BJ (cell line): ENCODE data around the gene NEIL3. TPM values are rescaled to one million over a fixed set of nuclear protein-coding genes. Genes with fewer than 3 reads are reported as not detected.

Source experiments
- CTCF ChIA-PET: fragments of 350-600 bp; formaldehyde crosslinking; extraction: SDS; loops from one replicate; lab custom pipeline; 2021; ENCODE audit warnings: antibody characterized with exemption, inconsistent platforms; lab: Yijun Ruan, JAX
- POLR2A ChIA-PET: fragments of 300-600 bp; sonication (Branson Sonifier 250); formaldehyde crosslinking; extraction: SDS; loops from one replicate; lab custom pipeline; 2021; ENCODE audit warnings: antibody characterized with exemption; lab: Charles Lee
- DNase-seq: peaks from one replicate; pipeline ENCODE4 v3.0.0-alpha.2; 2011; ENCODE audit warnings: low read depth
- H3K27me3 ChIP-seq: 2 replicates; pipeline ENCODE4 v1.6.0; 2011; ENCODE audit warnings: low read length; ENCODE audit not compliant: control insufficient read depth, insufficient read depth
- H3K36me3 ChIP-seq: 2 replicates; pipeline ENCODE4 v1.5.1; 2011; ENCODE audit warnings: low read length; ENCODE audit not compliant: control insufficient read depth, insufficient read depth
- H3K4me3 ChIP-seq: 2 replicates; pipeline ENCODE4 v1.5.1; 2011; ENCODE audit warnings: low read depth, mild to moderate bottlenecking, control low read depth, low read length
- polyA plus RNA-seq: library from polyadenylated mRNA; depleted of rRNA; stranded (reverse); fragments of >200 nt; gene quantifications from 2 replicates; pipeline ENCODE4 v1.2.3, GENCODE V29; 2011; rRNA removed
- TF ChIP-seq, protein P1 (sequence below): IDR thresholded peaks from 2 replicates; pipeline ENCODE4 v1.5.1; 2011; ENCODE audit warnings: low read depth, mild to moderate bottlenecking, control low read depth, inconsistent platforms, low read length, moderate library complexity; ENCODE audit not compliant: insufficient read depth

Gene NEIL3
- polyA plus RNA-seq, 1 experiment: 3.6 TPM

DNA sequence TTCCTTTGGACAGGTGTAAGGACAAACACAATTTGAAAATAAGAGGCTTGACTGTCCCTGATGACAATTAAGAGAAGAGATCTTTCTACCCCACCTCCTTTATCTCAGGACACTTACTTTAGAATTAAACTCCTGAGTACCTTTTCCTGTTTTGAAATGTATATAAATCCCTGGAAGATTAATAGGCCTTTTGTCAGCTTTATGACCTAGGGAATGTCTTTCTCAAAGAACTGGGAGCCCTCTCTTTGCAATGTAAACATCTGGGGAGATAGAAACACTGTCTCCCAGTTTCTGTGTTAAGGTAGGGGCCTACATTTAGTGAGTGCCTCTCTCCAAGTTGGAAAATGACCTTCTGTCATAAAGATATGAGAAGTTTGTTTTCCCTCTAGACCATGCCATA, 100.9 kb downstream of the NEIL3 start:
- TF ChIP-seq, protein P1, sequence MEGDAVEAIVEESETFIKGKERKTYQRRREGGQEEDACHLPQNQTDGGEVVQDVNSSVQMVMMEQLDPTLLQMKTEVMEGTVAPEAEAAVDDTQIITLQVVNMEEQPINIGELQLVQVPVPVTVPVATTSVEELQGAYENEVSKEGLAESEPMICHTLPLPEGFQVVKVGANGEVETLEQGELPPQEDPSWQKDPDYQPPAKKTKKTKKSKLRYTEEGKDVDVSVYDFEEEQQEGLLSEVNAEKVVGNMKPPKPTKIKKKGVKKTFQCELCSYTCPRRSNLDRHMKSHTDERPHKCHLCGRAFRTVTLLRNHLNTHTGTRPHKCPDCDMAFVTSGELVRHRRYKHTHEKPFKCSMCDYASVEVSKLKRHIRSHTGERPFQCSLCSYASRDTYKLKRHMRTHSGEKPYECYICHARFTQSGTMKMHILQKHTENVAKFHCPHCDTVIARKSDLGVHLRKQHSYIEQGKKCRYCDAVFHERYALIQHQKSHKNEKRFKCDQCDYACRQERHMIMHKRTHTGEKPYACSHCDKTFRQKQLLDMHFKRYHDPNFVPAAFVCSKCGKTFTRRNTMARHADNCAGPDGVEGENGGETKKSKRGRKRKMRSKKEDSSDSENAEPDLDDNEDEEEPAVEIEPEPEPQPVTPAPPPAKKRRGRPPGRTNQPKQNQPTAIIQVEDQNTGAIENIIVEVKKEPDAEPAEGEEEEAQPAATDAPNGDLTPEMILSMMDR: no peak
- ChIA-PET POLR2A (no interaction called here), CTCF (no interaction called here)
- no peaks in the 10 kb centered on the region for H3K27me3 ChIP-seq
- H3K4me3 ChIP-seq: no peak overlapping the region
- no peak for DNase-seq
- no peaks in the 10 kb centered on the region for H3K36me3 ChIP-seq

DNA sequence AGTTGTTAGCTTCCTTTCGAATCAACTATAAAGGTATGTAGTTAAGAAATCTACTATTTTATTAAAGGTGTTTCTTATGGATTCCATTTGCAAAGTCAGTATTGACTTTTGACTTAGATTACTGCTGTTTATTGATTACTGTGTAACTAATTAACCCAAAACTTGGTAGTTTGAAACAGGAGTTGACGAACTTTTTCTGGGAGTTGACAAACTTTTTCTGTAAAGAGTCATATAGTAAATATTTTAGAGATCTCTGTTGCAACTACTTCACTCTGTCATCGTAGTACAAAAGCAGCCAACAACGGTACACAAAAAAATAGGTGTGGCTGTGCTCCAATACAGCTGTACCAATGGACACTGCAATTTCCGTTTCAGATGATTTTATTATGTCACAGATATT, 102.3 kb downstream of the NEIL3 start:
- DNase-seq: no peak
- TF ChIP-seq, protein P1: no peak
- ChIA-PET CTCF (interaction anchor here (1.2 kb wide), 1 partner anchor 1035 kb away, joined by 3 read pairs; no protein-coding TSS in a partner anchor), POLR2A (no interaction called here)
- Histone ChIP-seq H3K36me3 (no peaks in the 10 kb centered on the region), H3K27me3 (no peaks in the 10 kb centered on the region), H3K4me3 (no peak overlapping the region)

Other genes starting within 250 kb of the NEIL3 start
- 102 and 120 TPM in 2 replicates for gene AGA, start 132.6 kb downstream of the NEIL3 start, polyA plus RNA-seq